Hepatocyte (in vitro differentiated cells): ENCODE results near the gene MEIS1.

Experiments
- EZH2 ChIP-seq: fragments of 200-600 bp; sonication (generic); IDR thresholded peaks from 2 replicates; pipeline ENCODE4 v1.6.1; 2016; ENCODE audit warnings: antibody characterized with exemption, mild to moderate bottlenecking, borderline replicate concordance
- TF ChIP-seq, protein P1 (sequence below): fragments of 200-600 bp; sonication (generic); IDR thresholded peaks from 2 replicates; pipeline ENCODE4 v1.5.1; 2016; ENCODE audit warnings: antibody characterized with exemption, mild to moderate bottlenecking; ENCODE audit not compliant: poor library complexity

DNA sequence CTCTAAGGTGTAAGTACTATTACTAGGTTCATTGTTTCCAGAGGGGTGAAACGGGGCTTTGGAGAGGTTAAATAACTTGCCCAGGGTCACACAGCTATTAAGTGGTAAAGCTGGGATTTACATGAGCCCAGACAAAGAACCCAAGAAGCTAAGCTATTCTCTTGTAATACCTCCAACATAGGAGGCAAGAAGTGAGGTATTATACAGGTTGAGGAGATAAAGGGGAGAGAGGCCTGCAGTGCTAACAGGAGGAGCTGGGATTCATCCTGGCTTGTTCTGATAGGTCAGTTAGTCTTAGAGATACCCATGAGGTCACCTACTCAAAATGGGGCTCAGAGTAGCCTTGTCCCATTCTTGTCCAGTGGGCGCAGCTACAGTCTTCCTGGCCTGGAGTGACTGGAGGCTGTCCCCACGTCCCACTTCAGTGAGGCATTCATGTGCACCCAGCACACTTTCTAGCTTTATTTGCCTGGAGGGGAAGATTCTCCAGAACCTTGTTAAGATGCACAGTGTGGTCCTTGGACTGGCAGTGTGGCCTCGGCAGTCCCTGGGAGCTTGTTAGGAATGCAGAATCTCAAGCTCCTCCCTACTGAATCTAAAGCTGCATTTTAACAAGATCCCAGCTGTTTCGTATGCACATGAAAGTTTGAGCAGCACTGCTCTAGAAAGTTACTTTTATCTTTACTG is 63.5 kb downstream of the MEIS1 start:
- TF ChIP-seq, protein P1, sequence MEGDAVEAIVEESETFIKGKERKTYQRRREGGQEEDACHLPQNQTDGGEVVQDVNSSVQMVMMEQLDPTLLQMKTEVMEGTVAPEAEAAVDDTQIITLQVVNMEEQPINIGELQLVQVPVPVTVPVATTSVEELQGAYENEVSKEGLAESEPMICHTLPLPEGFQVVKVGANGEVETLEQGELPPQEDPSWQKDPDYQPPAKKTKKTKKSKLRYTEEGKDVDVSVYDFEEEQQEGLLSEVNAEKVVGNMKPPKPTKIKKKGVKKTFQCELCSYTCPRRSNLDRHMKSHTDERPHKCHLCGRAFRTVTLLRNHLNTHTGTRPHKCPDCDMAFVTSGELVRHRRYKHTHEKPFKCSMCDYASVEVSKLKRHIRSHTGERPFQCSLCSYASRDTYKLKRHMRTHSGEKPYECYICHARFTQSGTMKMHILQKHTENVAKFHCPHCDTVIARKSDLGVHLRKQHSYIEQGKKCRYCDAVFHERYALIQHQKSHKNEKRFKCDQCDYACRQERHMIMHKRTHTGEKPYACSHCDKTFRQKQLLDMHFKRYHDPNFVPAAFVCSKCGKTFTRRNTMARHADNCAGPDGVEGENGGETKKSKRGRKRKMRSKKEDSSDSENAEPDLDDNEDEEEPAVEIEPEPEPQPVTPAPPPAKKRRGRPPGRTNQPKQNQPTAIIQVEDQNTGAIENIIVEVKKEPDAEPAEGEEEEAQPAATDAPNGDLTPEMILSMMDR = no peak
- TF ChIP-seq EZH2 = no peak
